Stimulated activated CD8-positive, alpha-beta memory T cell treated with anti-CD3 and anti-CD28 coated beads, Interleukin-12 subunit alpha, Interleukin-12 subunit beta, amount 100 ng/mL, for 24 hours (primary cell): ENCODE measurements around the gene CHST8.
A peak's percentile ranks its signal among the peaks of the same experiment; 100 is the strongest.
"Not testable (repeated sequence)": the region's sequence is repeated elsewhere in the genome, so short reads cannot be mapped to it uniquely, and the experiment has no call there.

Source experiments
- DNase-seq: peaks from one replicate; pipeline ENCODE4 v3.0.0-alpha.2; 2020; ENCODE audit errors: extremely low read depth

CHST8 gene

DNA sequence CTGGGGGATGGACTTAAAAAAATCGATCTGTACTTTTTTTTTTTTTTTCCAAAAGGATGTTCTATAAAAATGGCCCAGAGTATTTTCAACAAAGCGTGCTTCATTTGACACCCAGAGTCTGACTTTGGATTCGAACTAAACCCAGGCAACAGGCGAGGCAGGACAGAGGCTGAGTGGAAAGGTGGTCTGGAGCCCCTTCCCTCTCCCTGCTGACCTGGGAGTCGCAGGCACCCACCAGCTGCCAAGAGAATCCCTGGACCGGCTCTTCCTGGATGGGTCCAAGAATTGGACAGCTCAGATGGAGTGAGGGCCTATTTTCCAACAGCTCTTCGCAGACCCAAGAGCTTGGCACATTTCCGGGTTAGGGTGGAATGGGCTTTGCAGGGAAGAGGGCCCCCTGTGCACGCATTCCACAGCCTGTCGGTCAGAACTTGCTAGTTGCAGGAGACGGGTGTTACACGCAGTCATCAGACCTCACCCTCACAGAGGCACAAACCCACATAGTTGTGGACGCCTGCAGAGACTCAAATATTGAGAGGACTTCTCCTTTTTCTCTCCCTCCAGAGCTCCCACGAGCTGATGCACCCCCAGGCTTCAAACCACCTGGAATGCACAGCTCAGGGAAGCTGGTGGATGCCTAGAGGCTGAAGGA lies 190.1 kb downstream of the CHST8 start:
- no peak for DNase-seq

DNA sequence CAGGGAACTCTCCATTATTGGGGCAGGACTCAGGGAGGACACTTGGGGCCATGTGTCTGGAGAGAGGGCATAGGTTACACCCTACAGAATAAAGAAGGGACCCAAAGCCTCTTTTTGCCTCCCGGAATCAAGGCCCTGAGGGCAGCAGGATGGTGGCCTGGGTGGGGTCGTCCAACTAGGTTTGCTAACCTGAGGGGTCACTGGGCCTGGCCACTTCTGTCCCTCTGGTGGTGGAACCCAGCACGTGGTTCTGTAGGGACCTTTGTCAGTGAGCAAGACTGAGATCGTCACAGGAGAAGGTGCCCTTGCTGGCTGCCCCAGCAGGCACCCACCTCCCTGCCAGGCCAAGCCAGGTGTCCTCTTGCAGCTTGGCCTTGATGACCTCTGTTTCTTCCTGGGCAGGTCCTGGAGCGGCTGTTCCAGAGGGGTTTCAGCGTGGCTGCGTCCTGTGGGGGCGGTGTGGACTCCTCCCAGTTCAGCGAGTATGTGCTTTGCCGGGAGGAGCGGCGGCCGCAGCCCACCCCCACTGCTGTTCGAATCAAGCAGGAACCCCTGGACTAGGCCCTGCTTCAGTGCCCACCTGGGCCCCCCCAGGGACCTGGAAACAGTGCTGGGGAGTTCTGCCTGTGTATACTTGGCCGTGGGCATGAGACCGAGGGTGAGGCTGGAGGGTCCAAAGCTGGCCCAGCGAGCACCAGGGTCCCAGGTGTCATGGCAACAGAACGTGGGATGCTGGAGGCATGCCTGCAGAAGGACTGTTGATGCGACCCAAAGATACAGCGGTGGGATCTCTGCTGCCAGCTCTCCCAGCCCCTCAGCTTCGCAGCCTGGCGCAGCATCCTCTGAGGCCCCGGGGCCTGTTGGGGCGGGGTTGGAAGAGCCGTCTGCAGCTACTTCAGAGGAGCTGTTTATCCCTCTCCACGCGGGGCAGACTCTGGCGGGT lies 190.9 kb downstream of the CHST8 start:
- no peak for DNase-seq

DNA sequence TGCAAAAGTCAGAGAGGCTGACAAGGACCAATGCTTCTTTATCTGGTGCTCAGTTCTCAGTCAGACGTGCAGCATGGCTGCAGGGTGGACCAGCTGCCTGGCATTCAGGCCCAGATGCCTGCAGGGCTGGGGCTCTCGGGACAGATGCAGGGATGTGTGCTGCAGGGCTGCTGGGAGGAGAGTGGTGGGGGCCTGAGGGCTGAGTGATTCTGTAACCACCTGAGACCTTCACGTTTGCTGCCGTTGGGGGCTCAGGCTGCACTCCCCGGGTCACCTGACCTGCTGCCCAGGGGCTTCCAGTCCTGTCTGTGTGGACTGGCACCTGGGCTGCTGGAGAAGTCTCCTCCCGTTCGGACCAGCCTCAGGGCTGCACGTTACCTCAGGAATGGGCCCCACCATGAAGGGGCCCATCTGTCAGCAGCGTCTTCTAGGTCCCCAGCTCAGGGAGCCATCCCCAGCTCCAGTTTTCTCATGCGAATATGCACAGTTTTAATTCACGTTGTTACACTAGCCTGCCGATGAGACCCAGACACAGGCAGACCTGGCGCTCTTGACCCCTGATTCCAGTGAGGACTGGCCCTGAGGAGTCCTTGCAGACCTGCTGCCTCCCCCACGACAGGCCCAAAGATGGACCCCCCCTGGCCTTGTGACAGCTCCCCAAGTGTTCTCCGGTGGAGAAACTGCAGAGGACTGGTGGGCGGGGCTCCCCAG lies 191.8 kb downstream of the CHST8 start:
- DNase-seq: no peak

DNA sequence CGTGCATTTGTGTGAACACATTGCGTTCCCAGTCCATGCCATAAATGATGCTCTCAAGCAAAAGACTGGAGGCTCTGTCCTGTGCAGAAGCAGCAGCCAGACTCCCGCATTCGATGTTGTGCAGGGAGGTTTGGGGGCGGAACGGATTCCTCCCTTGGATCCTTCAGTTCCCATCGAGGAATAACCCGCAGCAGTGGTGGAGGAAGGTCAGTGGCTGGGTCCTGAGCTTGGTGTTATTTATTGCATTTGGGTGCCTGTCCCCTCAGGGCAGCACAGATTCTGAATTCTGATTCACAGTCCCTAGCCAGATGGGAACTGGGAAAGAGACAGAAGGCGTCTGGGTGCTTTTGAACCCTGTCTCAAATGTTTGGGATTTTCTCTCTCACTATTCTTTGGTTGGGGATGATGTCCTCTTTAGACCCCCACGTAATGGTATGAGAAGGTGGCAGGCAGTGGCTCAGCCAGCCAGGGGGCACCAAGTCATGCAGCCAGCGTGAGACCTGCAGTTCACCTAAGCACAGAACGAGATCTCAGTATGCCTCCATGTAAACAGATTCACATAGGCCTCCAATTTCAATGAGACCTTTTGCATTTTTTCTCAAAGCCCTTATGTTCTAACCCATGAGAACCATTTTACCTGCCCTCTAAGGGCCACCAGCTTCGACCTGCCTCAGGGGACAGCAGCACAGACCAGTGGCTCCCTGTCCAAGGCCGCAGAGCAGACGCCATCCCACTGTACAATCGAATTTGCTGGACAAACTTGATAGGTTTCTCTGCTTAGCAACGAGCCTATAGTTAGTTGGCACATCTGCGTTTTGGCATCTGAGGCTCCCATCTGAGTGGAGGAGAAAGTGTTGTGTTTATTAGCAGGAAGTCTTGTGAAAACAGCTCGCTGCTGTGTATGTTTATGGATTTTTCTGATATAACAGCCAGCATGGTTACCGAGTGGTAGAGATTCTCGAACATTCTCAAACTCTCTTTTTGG lies 192.7 kb downstream of the CHST8 start:
- DNase-seq: no peak

DNA sequence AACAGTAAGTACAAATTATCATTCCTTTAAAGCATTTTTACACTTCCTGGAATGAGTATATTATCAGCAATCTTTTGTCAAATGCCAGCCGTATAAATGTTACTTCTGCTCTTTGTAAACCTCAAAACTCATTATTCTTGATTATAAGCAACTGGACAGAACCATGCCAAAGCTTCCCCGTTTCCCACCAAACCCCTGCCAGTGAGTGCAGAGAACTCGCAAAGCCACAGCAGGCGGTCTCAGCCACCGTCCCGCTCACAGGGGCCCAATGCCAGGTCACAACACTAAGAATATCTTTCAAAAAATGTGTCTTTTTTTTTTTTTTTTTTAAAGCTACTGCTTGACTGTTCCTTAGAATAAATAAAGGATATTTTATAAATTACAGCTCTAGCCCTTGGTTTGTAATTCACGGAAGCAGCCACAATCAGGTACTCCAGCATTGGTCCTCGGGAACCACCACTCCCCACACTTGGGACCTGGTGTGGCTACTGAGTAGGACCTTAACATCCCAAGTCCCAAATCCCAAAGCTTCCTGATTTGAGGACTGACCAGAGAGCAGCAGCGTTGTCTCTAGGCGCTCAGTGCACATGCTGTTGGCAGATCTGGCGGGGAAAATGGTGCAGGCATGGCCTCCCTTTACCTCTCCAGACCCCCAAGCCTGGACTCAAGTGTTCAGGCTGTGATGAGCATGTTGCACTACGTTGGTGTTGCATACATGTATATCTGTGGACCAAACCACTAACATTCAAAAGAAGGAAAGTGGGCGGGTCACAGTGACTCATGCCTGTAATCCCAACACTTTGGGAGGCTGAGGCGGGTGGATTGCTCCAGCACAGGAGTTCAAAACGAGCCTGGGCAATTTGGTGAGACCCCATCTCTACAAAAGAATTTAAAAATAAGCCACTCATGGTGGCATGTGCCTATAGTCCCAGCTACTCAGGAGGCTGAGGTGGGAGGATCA lies 193.9 kb downstream of the CHST8 start:
- no peak for DNase-seq

DNA sequence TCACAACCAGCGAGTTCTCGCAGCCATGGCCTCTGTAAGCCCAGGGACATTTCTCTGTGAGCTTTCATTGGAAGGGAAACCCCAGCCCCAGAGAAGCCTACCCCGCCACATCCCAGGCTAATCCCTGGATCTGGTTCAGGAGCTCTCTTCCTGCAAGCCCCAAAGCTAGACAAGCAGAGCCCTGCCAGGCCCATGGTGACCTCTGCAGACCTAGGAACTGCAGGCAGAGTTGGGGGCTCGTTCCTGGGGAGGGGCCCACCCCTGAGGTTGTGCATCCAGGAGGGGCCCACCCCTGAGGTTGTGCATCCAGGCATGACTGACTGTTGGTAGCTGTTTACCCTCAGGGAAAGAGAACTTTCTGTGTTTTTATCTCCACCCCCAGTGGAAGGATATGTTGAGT lies 196.7 kb downstream of the CHST8 start:
- no peak for DNase-seq

DNA sequence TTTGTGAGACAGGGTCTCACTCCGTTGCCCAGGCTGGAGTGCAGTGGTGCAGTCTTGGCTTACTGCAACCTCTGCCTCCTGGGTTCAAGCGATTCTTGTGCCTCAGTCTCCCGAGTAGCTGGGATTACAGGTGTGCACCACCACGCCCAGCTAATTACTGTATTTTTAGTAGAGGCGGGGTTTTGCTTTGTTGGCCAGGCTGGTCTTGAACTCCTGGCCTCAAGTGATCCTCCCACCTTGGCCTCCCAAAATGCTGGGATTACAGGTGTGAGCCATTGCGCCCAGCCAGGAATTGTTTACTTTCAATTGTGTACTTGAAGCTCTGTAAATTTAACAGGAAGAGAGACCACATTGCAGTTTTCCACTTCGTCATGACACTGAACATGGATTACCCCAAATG lies 197.3 kb downstream of the CHST8 start:
- DNase-seq: not testable (repeated sequence)

DNA sequence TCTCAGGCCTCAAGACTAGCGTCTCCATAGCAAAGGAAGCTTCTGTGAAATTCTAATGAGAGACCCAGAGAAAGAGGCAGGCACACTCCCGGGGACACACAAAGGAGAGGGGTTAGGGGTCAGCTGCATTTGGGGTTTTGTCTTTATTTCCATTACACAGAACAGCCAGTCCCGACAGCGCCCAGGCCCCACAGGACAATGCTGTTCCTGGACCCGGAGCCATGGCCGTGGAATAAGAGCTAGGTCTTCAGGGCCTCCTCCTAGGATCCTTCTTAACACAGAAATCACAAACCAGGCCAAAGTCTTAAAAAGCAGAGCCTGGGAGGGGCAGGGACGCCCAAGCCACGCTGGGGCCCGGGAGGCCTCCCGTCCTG lies 197.7 kb downstream of the CHST8 start:
- no peak for DNase-seq

DNA sequence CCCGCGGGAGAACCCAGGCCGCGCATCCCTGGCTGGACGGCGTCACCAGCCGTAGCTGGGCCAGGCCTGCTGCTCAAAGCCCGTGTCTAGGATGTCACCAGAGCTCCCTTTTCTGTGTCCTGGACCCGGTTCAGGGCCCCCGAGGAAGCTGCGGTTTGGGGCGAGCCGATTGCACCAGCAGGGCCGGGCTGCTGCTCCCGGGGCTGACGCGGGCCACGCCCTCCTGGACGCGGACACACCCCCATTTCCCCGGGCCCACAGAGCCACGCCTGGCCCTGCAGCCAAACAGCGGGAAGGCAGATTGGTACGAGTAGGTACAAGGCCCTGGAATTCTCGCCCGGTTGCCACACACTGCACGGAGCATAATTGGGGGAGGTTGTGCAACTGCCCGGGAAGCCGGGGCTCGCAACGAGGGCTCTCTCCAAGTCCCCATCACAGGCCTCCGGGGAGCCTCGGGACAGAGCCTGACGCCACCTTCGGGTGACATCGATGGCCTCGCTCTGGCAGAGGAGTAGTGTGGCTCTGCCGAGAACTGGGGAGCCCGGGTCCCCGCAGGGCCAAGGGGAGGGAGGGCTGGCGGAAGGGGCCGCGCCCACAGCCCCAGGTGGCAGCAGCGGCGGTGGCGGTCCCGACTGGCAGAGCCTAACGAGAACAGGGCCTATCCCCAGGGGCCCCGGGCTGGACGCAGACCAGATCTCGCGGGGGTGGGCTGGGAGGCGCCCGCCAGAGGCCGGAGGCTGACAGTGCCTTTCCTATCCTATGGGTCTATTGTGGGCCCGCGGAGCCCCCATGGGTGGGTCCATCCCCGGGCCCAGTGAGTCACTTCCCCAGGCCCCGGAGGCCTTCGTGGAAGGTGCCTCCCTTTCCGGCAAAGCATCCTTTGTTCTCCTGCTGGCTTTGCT lies 198.4 kb downstream of the CHST8 start:
- DNase-seq: peak; percentile 25

DNA sequence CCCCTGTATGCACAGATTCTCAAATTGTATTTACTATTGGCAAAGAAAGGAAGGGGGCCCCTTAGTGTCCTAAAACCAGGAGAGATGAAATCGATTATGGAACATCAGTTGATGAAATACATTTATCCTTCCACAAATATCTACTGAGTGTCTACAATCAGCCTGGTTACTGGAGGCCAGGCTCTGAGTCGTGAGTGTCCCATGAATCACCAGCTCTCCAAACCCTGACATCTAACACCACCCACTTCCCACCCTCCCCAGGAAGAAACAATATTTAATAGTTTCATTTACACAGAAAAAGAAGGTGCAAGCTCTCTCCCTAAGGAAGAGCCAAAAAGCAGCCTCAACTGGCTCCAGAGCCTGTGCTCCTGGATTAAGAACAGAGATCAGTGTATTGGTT lies 200.1 kb downstream of the CHST8 start:
- DNase-seq: no peak
